Measurements from ENCODE around the gene PDGFRB.

The PDGFRB gene

DNA sequence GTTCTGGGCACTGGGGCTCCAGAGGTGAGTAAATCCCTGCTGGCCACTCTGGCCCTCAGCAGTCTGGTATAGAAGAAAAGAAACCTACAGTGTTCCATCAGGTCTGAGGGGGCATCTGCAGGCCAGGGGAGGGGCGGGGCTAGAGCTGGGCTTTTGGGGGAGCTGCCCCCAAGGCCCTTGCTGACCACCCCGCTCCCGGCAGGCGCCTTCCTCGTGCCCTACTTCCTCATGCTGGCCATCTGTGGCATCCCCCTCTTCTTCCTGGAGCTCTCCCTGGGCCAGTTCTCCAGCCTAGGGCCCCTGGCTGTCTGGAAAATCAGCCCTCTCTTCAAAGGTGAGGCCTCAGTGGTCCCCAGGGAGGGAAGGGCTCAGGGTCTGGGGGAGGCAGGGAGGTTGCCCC lies 40.9 kb upstream of the PDGFRB start:
- DNase-seq (ENCODE audit: low read depth in 1 of 2, low spot score in 1 of 2) = no peak
- Histone ChIP-seq H3K4me3 (replicated peaks; ENCODE audit: insufficient read depth, low read length) (no peak overlapping the region), H3K27ac (replicated peaks) (no peak overlapping the region), H3K27me3 (ENCODE audit: insufficient read depth, poor library complexity, severe bottlenecking) (peaks cover 4% of the 10 kb centered on the region)
- no peak for TF ChIP-seq GABPA (IDR thresholded peaks at IDR 0.05; ENCODE audit: low read depth)
- TF ChIP-seq, protein P1, sequence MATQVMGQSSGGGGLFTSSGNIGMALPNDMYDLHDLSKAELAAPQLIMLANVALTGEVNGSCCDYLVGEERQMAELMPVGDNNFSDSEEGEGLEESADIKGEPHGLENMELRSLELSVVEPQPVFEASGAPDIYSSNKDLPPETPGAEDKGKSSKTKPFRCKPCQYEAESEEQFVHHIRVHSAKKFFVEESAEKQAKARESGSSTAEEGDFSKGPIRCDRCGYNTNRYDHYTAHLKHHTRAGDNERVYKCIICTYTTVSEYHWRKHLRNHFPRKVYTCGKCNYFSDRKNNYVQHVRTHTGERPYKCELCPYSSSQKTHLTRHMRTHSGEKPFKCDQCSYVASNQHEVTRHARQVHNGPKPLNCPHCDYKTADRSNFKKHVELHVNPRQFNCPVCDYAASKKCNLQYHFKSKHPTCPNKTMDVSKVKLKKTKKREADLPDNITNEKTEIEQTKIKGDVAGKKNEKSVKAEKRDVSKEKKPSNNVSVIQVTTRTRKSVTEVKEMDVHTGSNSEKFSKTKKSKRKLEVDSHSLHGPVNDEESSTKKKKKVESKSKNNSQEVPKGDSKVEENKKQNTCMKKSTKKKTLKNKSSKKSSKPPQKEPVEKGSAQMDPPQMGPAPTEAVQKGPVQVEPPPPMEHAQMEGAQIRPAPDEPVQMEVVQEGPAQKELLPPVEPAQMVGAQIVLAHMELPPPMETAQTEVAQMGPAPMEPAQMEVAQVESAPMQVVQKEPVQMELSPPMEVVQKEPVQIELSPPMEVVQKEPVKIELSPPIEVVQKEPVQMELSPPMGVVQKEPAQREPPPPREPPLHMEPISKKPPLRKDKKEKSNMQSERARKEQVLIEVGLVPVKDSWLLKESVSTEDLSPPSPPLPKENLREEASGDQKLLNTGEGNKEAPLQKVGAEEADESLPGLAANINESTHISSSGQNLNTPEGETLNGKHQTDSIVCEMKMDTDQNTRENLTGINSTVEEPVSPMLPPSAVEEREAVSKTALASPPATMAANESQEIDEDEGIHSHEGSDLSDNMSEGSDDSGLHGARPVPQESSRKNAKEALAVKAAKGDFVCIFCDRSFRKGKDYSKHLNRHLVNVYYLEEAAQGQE (IDR thresholded peaks at IDR 0.05; ENCODE audit: insufficient replicate concordance, low read depth) = no peak
- no peak for TF ChIP-seq SPI1 (IDR thresholded peaks at IDR 0.05; ENCODE audit: borderline replicate concordance, low read depth)
- TF ChIP-seq POLR2AphosphoS5 (IDR thresholded peaks at IDR 0.05; ENCODE audit: low read depth) = no peak

DNA sequence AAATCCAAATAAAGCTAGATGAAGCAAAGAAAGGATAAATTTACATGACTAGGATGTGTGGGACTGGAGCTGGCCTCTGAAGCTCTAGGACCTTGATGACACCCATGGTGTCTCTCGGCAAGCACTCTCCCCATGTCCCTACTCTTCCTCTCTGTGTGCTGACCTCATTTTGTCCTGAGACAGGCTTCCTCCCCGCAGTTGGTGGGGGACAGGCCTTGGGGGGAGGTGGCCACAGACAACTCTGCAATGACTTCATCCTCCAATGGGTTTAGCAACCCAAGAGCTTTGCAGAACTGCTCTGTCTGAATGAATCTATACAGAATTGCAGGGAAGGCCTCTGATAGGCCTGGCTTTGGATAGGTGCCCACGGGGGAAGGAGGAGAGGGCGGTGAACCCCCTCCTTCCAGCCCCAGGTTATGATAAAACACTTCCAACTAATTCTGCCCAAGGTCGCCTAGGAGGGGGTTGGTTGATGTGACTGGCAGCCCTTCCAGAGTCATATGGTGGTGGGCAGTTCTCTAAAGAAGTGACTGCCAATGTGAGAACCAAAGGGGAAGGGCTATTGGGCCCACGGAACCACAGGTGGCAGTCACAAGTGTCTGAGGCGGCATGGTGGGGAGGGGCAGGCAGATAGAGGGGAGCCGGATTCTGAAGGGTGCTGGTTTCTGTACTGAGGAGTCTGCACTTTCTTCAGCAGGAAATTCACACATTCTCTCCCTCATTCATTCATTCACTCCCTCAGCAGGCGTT lies 40.3 kb upstream of the PDGFRB start:
- Histone ChIP-seq H3K27ac (replicated peaks) (no peak overlapping the region), H3K27me3 (ENCODE audit: insufficient read depth, poor library complexity, severe bottlenecking) (peaks cover 4% of the 10 kb centered on the region), H3K4me3 (replicated peaks; ENCODE audit: insufficient read depth, low read length) (no peak overlapping the region)
- no peak for DNase-seq (ENCODE audit: low read depth in 1 of 2, low spot score in 1 of 2)
- TF ChIP-seq GABPA (IDR thresholded peaks at IDR 0.05; ENCODE audit: low read depth) (no peak), SPI1 (IDR thresholded peaks at IDR 0.05; ENCODE audit: borderline replicate concordance, low read depth) (no peak), POLR2AphosphoS5 (IDR thresholded peaks at IDR 0.05; ENCODE audit: low read depth) (no peak)
- TF ChIP-seq, protein P1 (IDR thresholded peaks at IDR 0.05; ENCODE audit: insufficient replicate concordance, low read depth) = no peak
- TF ChIP-seq, protein P2, sequence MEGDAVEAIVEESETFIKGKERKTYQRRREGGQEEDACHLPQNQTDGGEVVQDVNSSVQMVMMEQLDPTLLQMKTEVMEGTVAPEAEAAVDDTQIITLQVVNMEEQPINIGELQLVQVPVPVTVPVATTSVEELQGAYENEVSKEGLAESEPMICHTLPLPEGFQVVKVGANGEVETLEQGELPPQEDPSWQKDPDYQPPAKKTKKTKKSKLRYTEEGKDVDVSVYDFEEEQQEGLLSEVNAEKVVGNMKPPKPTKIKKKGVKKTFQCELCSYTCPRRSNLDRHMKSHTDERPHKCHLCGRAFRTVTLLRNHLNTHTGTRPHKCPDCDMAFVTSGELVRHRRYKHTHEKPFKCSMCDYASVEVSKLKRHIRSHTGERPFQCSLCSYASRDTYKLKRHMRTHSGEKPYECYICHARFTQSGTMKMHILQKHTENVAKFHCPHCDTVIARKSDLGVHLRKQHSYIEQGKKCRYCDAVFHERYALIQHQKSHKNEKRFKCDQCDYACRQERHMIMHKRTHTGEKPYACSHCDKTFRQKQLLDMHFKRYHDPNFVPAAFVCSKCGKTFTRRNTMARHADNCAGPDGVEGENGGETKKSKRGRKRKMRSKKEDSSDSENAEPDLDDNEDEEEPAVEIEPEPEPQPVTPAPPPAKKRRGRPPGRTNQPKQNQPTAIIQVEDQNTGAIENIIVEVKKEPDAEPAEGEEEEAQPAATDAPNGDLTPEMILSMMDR (IDR thresholded peaks at IDR 0.05; ENCODE audit: insufficient read depth, low read length) = no peak

DNA sequence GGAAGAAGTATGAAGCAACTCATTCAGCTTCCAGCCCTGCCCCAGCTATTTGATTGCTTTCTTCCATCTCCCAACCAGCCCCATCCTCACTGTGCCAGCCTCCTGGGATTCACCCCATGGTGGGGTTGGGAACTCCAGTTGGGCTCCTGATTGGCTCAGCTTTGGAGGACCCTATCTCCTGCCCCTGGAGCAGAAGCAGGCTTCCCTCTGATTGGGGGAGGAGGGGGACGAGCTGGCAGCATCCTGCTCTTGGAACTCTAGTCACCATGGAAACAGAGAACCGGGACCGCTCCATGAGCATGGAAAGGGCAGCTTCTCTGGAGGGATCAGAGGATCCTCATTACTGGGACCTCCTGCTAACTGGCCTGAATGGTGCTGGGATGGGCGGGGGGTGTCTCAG lies 36.8 kb upstream of the PDGFRB start:
- Histone ChIP-seq H3K27ac (replicated peaks) (no peak overlapping the region), H3K27me3 (ENCODE audit: insufficient read depth, poor library complexity, severe bottlenecking) (peaks cover 20% of the 10 kb centered on the region), H3K4me3 (replicated peaks; ENCODE audit: insufficient read depth, low read length) (no peak overlapping the region)
- TF ChIP-seq, protein P2 (IDR thresholded peaks at IDR 0.05; ENCODE audit: insufficient read depth, low read length) = no peak
- no peak for TF ChIP-seq SPI1 (IDR thresholded peaks at IDR 0.05; ENCODE audit: borderline replicate concordance, low read depth)
- TF ChIP-seq GABPA (IDR thresholded peaks at IDR 0.05; ENCODE audit: low read depth) = no peak
- TF ChIP-seq, protein P1 (IDR thresholded peaks at IDR 0.05; ENCODE audit: insufficient replicate concordance, low read depth) = no peak
- TF ChIP-seq POLR2AphosphoS5 (IDR thresholded peaks at IDR 0.05; ENCODE audit: low read depth) = no peak
- DNase-seq (ENCODE audit: low read depth in 1 of 2, low spot score in 1 of 2) = no peak

Data from HL-60 (cell line).